HCT116 (cell line): ENCODE data around the gene TREM2. TPM values are rescaled to one million over a fixed set of nuclear protein-coding genes. Genes with fewer than 3 reads are reported as not detected.

Experiments used
- ATAC-seq: fragments of 200-7000 bp; cut with Tn5 transposase; 2 replicates; pipeline ENCODE4 v1.9.1; 2020; ENCODE audit warnings: mild to moderate bottlenecking, moderate library complexity
- BruUV-seq: library from RNA; stranded (reverse); fragments of 400-500 nt; replicated peaks from 2 replicates; lab custom pipeline; 2021; lab: Mats Ljungman, UMichigan
- CTCF ChIA-PET: fragments of 300-600 bp; sonication (Branson Sonifier 250); formaldehyde crosslinking; loops from one replicate; lab custom pipeline; 2021; ENCODE audit warnings: antibody characterized with exemption; lab: Charles Lee
- POLR2A ChIA-PET: fragments of 300-600, 350-600 bp; sonication (Branson Sonifier 250); formaldehyde crosslinking; loops from one replicate; lab custom pipeline; 2021; ENCODE audit warnings: antibody characterized with exemption; lab: Charles Lee
- RAD21 ChIA-PET, 2 experiments: fragments of 300-600 bp; sonication (Branson Sonifier 250); formaldehyde crosslinking; loops; one replicate each; lab custom pipeline; 2023; ENCODE audit warnings: low total read pairs in 2 of 2; ENCODE audit not compliant: uncharacterized antibody in 2 of 2, unreplicated experiment in 2 of 2, low non-redundant PET in 1 of 2; lab: Charles Lee
- DNase-seq: peaks from one replicate; pipeline ENCODE4 v3.0.0-alpha.2; 2010; ENCODE audit warnings: low read depth, low spot score
- H2AFZ ChIP-seq: fragments of 200-600 bp; shearing (Covaris generic), sonication (generic); 2 replicates; pipeline ENCODE4 v1.6.1; 2017; ENCODE audit warnings: low read depth, mixed run types, mixed read lengths, antibody characterized with exemption, low read length; ENCODE audit not compliant: poor library complexity, severe bottlenecking
- H3K27ac ChIP-seq: 2 replicates; pipeline ENCODE4 v1.5.1; 2012; ENCODE audit warnings: low read depth, low read length
- H3K27me3 ChIP-seq: fragments of 200-600 bp; sonication (generic); 2 replicates; pipeline ENCODE4 v1.6.1; 2016; ENCODE audit warnings: mixed run types, low read length, mixed read lengths; ENCODE audit not compliant: insufficient read depth
- H3K36me3 ChIP-seq, 2 experiments: fragments of 200-500 bp in 1 of 2; fragments of 200-600 bp in 1 of 2; sonication (Bioruptor generic) in 1 of 2; sonication (generic) in 1 of 2; 2 replicates each; pipeline versions ENCODE4 v1.5.1 to v1.6.1; 2014 to 2016; ENCODE audit warnings: low read length in 2 of 2, inconsistent platforms in 1 of 2, mixed read lengths in 1 of 2, mixed run types in 1 of 2; ENCODE audit not compliant: insufficient read depth in 2 of 2, control insufficient read depth in 1 of 2
- H3K4me1 ChIP-seq, 2 experiments: fragments of 200-600 bp in 1 of 2; sonication (generic) in 1 of 2; 2 replicates each; pipeline versions ENCODE4 v1.5.1 to v1.6.1; 2012 to 2017; ENCODE audit warnings: low read length in 2 of 2, inconsistent platforms in 1 of 2, mild to moderate bottlenecking in 1 of 2, mixed read lengths in 1 of 2, mixed run types in 1 of 2, moderate library complexity in 1 of 2; ENCODE audit not compliant: insufficient read depth in 2 of 2, control insufficient read depth in 1 of 2
- H3K4me2 ChIP-seq: fragments of 200-600 bp; sonication (generic); 2 replicates; pipeline ENCODE4 v1.6.1; 2017; ENCODE audit warnings: mixed run types, low read length, mixed read lengths
- H3K4me3 ChIP-seq, 2 experiments: fragments of 200-600 bp in 1 of 2; sonication (generic) in 1 of 2; replicated peaks in 1 of 2; 2 replicates each; pipeline ENCODE4 v1.5.1; 2011 to 2016; ENCODE audit warnings: low read length in 2 of 2, control low read depth in 1 of 2, low read depth in 1 of 2, mild to moderate bottlenecking in 1 of 2, mixed read lengths in 1 of 2, mixed run types in 1 of 2
- H3K79me2 ChIP-seq: fragments of 200-600 bp; sonication (generic); 2 replicates; pipeline ENCODE4 v1.6.1; 2017; ENCODE audit warnings: mild to moderate bottlenecking, mixed run types, low read length, moderate library complexity, mixed read lengths; ENCODE audit not compliant: insufficient read depth
- H3K9ac ChIP-seq: fragments of 200-600 bp; sonication (generic); 2 replicates; pipeline ENCODE4 v1.6.1; 2016; ENCODE audit warnings: low read length, mixed read lengths
- H3K9me2 ChIP-seq: fragments of 200-600 bp; sonication (generic), shearing (Covaris generic); 2 replicates; pipeline ENCODE4 v1.6.1; 2017; ENCODE audit warnings: mixed run types, mild to moderate bottlenecking, moderate library complexity; ENCODE audit not compliant: insufficient read depth
- H3K9me3 ChIP-seq, 2 experiments: fragments of 200-500 bp in 1 of 2; fragments of 200-600 bp in 1 of 2; sonication (Bioruptor generic) in 1 of 2; sonication (generic) in 1 of 2; 2 replicates each; pipeline ENCODE4 v1.6.1; 2014 to 2017; ENCODE audit warnings: low read length in 2 of 2, mixed read lengths in 2 of 2, inconsistent platforms in 1 of 2, low read depth in 1 of 2, mild to moderate bottlenecking in 1 of 2, mixed run types in 1 of 2, moderate library complexity in 1 of 2; ENCODE audit not compliant: control insufficient read depth in 1 of 2, insufficient read depth in 1 of 2
- H4K20me1 ChIP-seq: fragments of 200-600 bp; sonication (generic), shearing (Covaris generic); 2 replicates; pipeline ENCODE4 v1.6.1; 2017; ENCODE audit warnings: mixed run types, mild to moderate bottlenecking, moderate library complexity; ENCODE audit not compliant: insufficient read depth
- EGR1 ChIP-seq: IDR thresholded peaks from 2 replicates; pipeline ENCODE4 v1.6.1; 2012; ENCODE audit warnings: low read depth
- EZH2phosphoT487 ChIP-seq: fragments of 200-600 bp; IDR thresholded peaks from 2 replicates; pipeline ENCODE4 v1.6.1; 2018; ENCODE audit warnings: antibody characterized with exemption, borderline replicate concordance
- FOSL1 ChIP-seq: IDR thresholded peaks from 2 replicates; pipeline ENCODE4 v1.6.1; 2012; ENCODE audit warnings: low read depth
- POLR2AphosphoS5 ChIP-seq: IDR thresholded peaks from 2 replicates; pipeline ENCODE4 v1.6.1; 2011; ENCODE audit warnings: mild to moderate bottlenecking, low read depth, low read length, moderate library complexity
- SIN3A ChIP-seq: IDR thresholded peaks from 2 replicates; pipeline ENCODE4 v1.6.1; 2012; ENCODE audit warnings: low read depth
- YY1 ChIP-seq: IDR thresholded peaks from 2 replicates; pipeline ENCODE4 v1.6.1; 2011; ENCODE audit warnings: low read length, low read depth, moderate library complexity, mild to moderate bottlenecking; ENCODE audit not compliant: insufficient replicate concordance; ENCODE audit errors: extremely low read depth
- ZFX ChIP-seq: fragments of 450-650 bp; IDR thresholded peaks from 2 replicates; pipeline ENCODE4 v1.6.1; 2017
- ZNF274 ChIP-seq: fragments of 200-500 bp; sonication (Bioruptor generic); IDR thresholded peaks from 2 replicates; pipeline ENCODE4 v1.6.1; 2014; ENCODE audit warnings: mild to moderate bottlenecking, low read depth, low read length, inconsistent platforms
- intact Hi-C: fragments of 100-400 bp; cut with micrococcal nuclease; formaldehyde crosslinking; loops from 2 replicates; pipeline ENCODE4 v1.10.0; 2022
- total RNA-seq: library from RNA; stranded (reverse); gene quantifications from one replicate; pipeline ENCODE4 v1.2.1, GENCODE V29; 2021; ENCODE audit not compliant: unreplicated experiment

The TREM2 gene
- total RNA-seq, 1 experiment from 2014 or later: not detected

DNA sequence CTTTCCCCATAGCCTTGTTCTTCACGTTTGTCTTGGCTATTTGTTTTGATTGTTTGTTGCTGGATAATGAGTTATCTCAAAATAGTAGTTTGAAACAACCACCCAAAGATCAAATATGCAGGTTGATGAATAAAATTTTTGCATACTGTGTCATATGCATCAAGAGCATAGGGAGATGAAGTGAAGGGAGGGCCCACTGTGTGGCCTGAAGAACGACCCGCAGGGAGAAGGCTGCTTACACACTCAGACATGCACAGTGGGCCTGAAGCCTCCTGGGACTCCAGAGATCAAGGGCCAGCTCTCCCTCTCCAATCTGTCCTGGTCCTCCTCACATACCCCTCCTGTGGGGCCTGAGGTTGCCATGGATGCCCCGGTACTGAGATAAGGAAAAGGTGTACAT, 16.2 kb upstream of the TREM2 start:
- Histone ChIP-seq H3K4me3 (no peak overlapping the region), H3K9me3 (no peaks in the 10 kb centered on the region)
- DNase-seq: no peak
- RAD21 ChIA-PET: no interaction called here
- TF ChIP-seq EGR1 (no peak), FOSL1 (no peak), SIN3A (no peak), EZH2phosphoT487 (no peak), YY1 (no peak), ZFX (no peak), POLR2AphosphoS5 (no peak), ZNF274 (no peak)
- TF ChIP-seq, all 23 proteins: peak for 0
- Histone ChIP-seq H3K4me1 (peaks cover 0 to 4% of the 10 kb centered on the region in 2 experiments; a peak in 1 of 4 replicates), H4K20me1 (no peaks in the 10 kb centered on the region), H2AFZ (no peak overlapping the region), H3K9ac (no peak overlapping the region), H3K9me2 (no peaks in the 10 kb centered on the region), H3K36me3 (no peaks in the 10 kb centered on the region), H3K27ac (no peak overlapping the region), H3K27me3 (peaks cover 23% of the 10 kb centered on the region), H3K4me2 (no peak overlapping the region), H3K79me2 (no peaks in the 10 kb centered on the region)
- ChIA-PET POLR2A (no interaction called here), CTCF (no interaction called here)
- intact Hi-C loops: no loop called here
- no TSS peak for BruUV-seq
- no peak for ATAC-seq

DNA sequence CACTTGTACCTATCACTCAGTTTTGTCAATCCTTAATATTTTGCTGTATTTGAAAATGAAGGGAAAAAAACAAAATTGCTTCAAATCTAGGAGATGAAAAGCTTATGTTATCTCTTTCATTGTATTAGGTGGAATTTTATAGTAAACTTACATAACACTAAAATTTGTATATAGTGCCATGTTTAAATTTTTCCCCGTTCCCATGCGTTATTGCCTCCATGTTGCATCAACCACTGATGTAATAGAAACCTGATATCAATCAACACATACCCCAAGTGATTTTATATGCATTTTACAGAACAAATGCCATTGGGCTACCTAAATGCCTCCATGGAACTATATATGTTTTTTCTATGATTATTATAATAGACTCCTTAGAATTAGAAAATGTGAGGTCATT, 14.8 kb upstream of the TREM2 start:
- BruUV-seq: no TSS peak
- H2AFZ ChIP-seq: no peak overlapping the region
- CTCF ChIA-PET: no interaction called here

More for the DNA sequence above, 14.8 kb upstream of the TREM2 start:
- H3K27me3 ChIP-seq: peaks cover 28% of the 10 kb centered on the region
- H3K9ac ChIP-seq: no peak overlapping the region
- H3K36me3 ChIP-seq: no peaks in the 10 kb centered on the region
- no peaks in the 10 kb centered on the region for H3K79me2 ChIP-seq
- H3K27ac ChIP-seq: no peak overlapping the region
- ATAC-seq: no peak
- ChIA-PET POLR2A (no interaction called here), RAD21 (no interaction called here)
- peaks cover 0 to 4% of the 10 kb centered on the region in 2 experiments; a peak in 1 of 4 replicates for H3K4me1 ChIP-seq
- no peaks in the 10 kb centered on the region for H3K9me3 ChIP-seq
- H3K4me3 ChIP-seq: no peak overlapping the region
- H3K4me2 ChIP-seq: no peak overlapping the region
- H3K9me2 ChIP-seq: no peaks in the 10 kb centered on the region
- DNase-seq: no peak
- intact Hi-C loops: no loop called here
- no peaks in the 10 kb centered on the region for H4K20me1 ChIP-seq
- no peak for TF ChIP-seq EGR1
